ENCODE data around the gene LRAT. TPM values are rescaled to one million over a fixed set of nuclear protein-coding genes. Genes with fewer than 3 reads are reported as not detected.

The LRAT gene
- total RNA-seq, 1 experiment from 2014 or later: 0.17 TPM

- no peak for DNase-seq (ENCODE audit: low read depth)
Measured at GRCh38 chr4:154778264-154778663, 34.5 kb downstream of the LRAT start.

- DNase-seq (ENCODE audit: low read depth): no peak
Measured at GRCh38 chr4:154779362-154779947, 35.7 kb downstream of the LRAT start.

- no peak for DNase-seq (ENCODE audit: low read depth)
Measured at GRCh38 chr4:154781126-154781982, 37.6 kb downstream of the LRAT start, which contains the start of gene RBM46. RBM46 (plus strand) TSS chr4:154781272; CDS start chr4:154796753, 15,481 bp downstream.

- no peak for DNase-seq (ENCODE audit: low read depth)
Measured at GRCh38 chr4:154781983-154782293, 38.1 kb downstream of the LRAT start.

Other genes with a start within 250 kb of the LRAT start
- gene PLRG1, start 193.6 kb upstream of the LRAT start, total RNA-seq (2014; rRNA removed; shearing (Covaris generic)): 45.7 and 58.4 TPM in 2 replicates
- not detected in 2 replicates for gene FGB, start 181.0 kb upstream of the LRAT start, total RNA-seq (2014; rRNA removed; shearing (Covaris generic))
- not detected in 2 replicates for gene FGA, start 153.3 kb upstream of the LRAT start, total RNA-seq (2014; rRNA removed; shearing (Covaris generic))
- gene FGG, start 131.3 kb upstream of the LRAT start, total RNA-seq (2014; rRNA removed; shearing (Covaris generic)): not detected in 2 replicates
- gene RBM46, start 37.3 kb downstream of the LRAT start, total RNA-seq (2014; rRNA removed; shearing (Covaris generic)): not detected in 2 replicates

All from Daoy (cell line).